Uterus (tissue), 2 donors: ENCODE data around the gene RALGPS1.

Experiments used
- CTCF ChIP-seq, 4 experiments: fragments of 200-600 bp in 2 of 4; fragments of 450-650 bp in 2 of 4; sonication (generic) in 2 of 4; IDR thresholded peaks; one replicate each; pipeline ENCODE4 v1.5.1; 2016 to 2019; ENCODE audit warnings: antibody characterized with exemption in 4 of 4, mild to moderate bottlenecking in 2 of 4, moderate library complexity in 1 of 4
- POLR2A ChIP-seq, 2 donors: fragments of 450-650 bp; IDR thresholded peaks; one replicate each; pipeline ENCODE4 v1.6.1; 2016; ENCODE audit warnings: antibody characterized with exemption in 2 of 2, mild to moderate bottlenecking in 1 of 2, moderate library complexity in 1 of 2

GRCh38 chr9:126956917-126957686 lies 42.5 kb downstream of the RALGPS1 start:
- TF ChIP-seq POLR2A (IDR thresholded peaks at IDR 0.05) (no peak), CTCF (IDR thresholded peaks at IDR 0.05) (no peak)
